Thyroid gland (tissue), 4 donors: ENCODE data around the gene TMEM161A. TPM values are rescaled to one million over a fixed set of nuclear protein-coding genes. Genes with fewer than 3 reads are reported as not detected.

Experiments used
- DNase-seq, 2 donors: peaks; one replicate each; pipeline ENCODE4 v3.0.0-alpha.2; 2019
- H3K27ac ChIP-seq, 3 donors: fragments of 200-600 bp; sonication (generic); 1 replicate in 2 of 3; 2 replicates in 1 of 3; pipeline ENCODE4 v1.5.1; 2016 to 2019; ENCODE audit warnings: mild to moderate bottlenecking in 1 of 3, moderate library complexity in 1 of 3
- H3K27me3 ChIP-seq: fragments of 200-600 bp; sonication (generic); one replicate; pipeline ENCODE4 v1.5.1; 2019
- H3K36me3 ChIP-seq, 2 donors: fragments of 200-600 bp; sonication (generic); one replicate each; pipeline ENCODE4 v1.5.1; 2016 to 2019
- H3K4me1 ChIP-seq, 2 donors: fragments of 200-600 bp; sonication (generic); one replicate each; pipeline ENCODE4 v1.5.1; 2017 to 2019
- H3K4me3 ChIP-seq, 3 donors: fragments of 200-600 bp; sonication (generic); replicated peaks in 1 of 3; 1 replicate in 2 of 3; 2 replicates in 1 of 3; pipeline ENCODE4 v1.5.1; 2016; ENCODE audit warnings: mild to moderate bottlenecking in 1 of 3
- H3K9me3 ChIP-seq: fragments of 200-600 bp; sonication (generic); one replicate; pipeline ENCODE4 v1.5.1; 2017
- POLR2A ChIP-seq, 2 donors: fragments of 450-650 bp; IDR thresholded peaks; one replicate each; pipeline ENCODE4 v1.6.1; 2017; ENCODE audit warnings: antibody characterized with exemption in 2 of 2, mild to moderate bottlenecking in 2 of 2, moderate library complexity in 1 of 2
- WGBS, 2 donors: methylation state at CpG; one replicate each; pipeline ENCODE4 v1.1.5; 2017; 5-methylcytosine and 5-hydroxymethylcytosine counted together
- intact Hi-C: fragments of 100-400 bp; cut with DNase I; formaldehyde crosslinking; loops from one replicate; pipeline ENCODE4 v1.15.1; 2023
- total RNA-seq, 4 donors: library from RNA; depleted of rRNA; stranded (reverse); fragments of >200 nt; gene quantifications; one replicate each; pipeline ENCODE4 v1.2.3, GENCODE V29; 2016
- TF ChIP-seq, protein P1 (sequence below), 6 experiments: fragments of 200-600 bp in 3 of 6; fragments of 450-650 bp in 3 of 6; sonication (generic) in 3 of 6; IDR thresholded peaks; one replicate each; pipeline ENCODE4 v1.5.1; 2016 to 2019; ENCODE audit warnings: antibody characterized with exemption in 6 of 6, mild to moderate bottlenecking in 2 of 6, inconsistent platforms in 1 of 6, moderate library complexity in 1 of 6

TMEM161A gene
- total RNA-seq, 4 donors from 2014 or later: 29.6 to 37.8 (median 33.1) TPM

DNA sequence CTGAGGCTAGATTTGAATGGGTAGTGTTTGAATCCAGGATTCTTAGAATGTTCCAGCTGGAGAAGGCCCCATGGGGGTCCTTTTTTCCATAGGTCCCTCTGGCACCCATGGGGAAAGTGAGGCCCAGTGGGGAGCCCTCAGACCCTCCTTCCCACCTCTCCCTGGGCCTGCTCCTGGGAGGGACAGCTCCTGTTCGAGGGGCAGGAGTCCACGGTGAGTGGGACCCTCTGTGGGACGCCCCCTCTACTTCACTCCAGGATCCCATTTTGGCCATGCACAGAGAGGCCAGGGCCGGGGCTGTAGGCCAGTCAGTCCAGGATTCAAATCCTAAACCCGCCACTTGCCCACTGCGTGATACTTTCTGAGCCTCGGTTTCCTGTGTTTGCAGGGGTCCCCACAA is 24.2 kb upstream of the TMEM161A start:
- DNase-seq: no peak
- 92 to 95% methylated on average over 7 of the region's 7 CpGs for WGBS, 2 donors
- Histone ChIP-seq H3K27ac (no peak overlapping the region), H3K27me3 (no peaks in the 10 kb centered on the region), H3K36me3 (no peaks in the 10 kb centered on the region), H3K9me3 (no peaks in the 10 kb centered on the region), H3K4me3 (no peak overlapping the region), H3K4me1 (no peaks in the 10 kb centered on the region)
- TF ChIP-seq, protein P1, sequence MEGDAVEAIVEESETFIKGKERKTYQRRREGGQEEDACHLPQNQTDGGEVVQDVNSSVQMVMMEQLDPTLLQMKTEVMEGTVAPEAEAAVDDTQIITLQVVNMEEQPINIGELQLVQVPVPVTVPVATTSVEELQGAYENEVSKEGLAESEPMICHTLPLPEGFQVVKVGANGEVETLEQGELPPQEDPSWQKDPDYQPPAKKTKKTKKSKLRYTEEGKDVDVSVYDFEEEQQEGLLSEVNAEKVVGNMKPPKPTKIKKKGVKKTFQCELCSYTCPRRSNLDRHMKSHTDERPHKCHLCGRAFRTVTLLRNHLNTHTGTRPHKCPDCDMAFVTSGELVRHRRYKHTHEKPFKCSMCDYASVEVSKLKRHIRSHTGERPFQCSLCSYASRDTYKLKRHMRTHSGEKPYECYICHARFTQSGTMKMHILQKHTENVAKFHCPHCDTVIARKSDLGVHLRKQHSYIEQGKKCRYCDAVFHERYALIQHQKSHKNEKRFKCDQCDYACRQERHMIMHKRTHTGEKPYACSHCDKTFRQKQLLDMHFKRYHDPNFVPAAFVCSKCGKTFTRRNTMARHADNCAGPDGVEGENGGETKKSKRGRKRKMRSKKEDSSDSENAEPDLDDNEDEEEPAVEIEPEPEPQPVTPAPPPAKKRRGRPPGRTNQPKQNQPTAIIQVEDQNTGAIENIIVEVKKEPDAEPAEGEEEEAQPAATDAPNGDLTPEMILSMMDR (IDR thresholded peaks at IDR 0.05): no peak
- no peak for TF ChIP-seq POLR2A (IDR thresholded peaks at IDR 0.05)
- intact Hi-C loops: no loop called here

DNA sequence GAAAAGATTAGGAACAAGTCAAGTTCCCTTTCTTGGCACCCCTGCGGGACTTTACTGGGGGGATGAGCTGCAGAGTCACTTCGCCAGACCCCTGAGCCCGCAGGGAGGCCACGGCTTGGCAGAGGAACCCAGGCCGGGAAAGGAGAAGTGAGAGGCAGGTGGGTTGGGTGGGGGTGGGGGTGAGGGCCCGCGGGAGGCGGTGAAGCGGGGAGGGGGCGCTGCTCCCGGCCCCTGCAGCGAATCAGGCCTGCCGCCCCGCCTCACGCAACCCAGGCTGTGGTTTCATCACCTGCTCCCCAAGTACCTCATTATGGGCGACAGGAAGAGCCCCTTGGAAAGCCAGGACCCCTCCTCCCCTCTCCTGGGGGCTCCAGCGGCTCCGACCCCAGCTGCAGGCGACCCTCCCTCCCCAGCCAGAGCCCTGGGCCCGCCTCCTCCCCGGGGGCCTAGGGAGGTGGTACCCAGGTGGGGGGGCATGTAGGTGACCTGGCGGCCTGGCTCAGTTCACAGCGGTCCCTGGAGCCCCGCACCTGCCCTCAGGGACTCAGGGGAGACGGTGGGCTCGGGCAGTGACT is 22.3 kb upstream of the TMEM161A start:
- DNase-seq: no peak
- WGBS, 2 donors: 62 to 69% methylated on average over 13 to 15 of the region's 26 CpGs
- no peaks in the 10 kb centered on the region for H3K9me3 ChIP-seq
- no peak overlapping the region for H3K4me3 ChIP-seq
- H3K36me3 ChIP-seq: no peaks in the 10 kb centered on the region
- TF ChIP-seq POLR2A (IDR thresholded peaks at IDR 0.05): no peak
- TF ChIP-seq, protein P1 (IDR thresholded peaks at IDR 0.05): no peak
- no peak overlapping the region for H3K27ac ChIP-seq
- H3K4me1 ChIP-seq: no peaks in the 10 kb centered on the region
- intact Hi-C loops: no loop called here
- H3K27me3 ChIP-seq: no peaks in the 10 kb centered on the region

DNA sequence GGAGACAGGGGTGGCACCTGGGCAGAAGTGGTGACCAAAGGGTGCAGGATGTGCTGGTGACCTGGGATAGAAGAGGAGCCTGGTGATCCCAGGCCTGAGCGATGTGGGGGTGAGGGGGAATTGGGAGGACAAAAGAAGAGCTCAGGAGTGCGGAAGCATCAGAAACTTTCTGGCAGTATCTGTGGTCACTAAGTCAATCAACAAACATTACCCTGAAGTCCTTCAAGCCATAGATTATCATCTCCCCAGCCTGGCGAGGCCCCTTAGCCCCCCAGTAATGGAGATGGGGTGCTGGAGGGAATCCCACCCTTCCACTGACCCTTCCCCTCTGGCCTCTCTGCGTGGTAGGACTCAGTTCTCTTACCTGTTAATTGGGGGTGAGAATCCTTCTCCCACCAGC is 21.3 kb upstream of the TMEM161A start:
- DNase-seq: no peak
- intact Hi-C loops: loop anchor here (10.0 kb wide), 1 partner anchor 175 kb away; no protein-coding TSS in a partner anchor
- H3K36me3 ChIP-seq: no peaks in the 10 kb centered on the region
- 85 to 92% methylated on average over 4 of the region's 4 CpGs for WGBS, 2 donors
- no peak overlapping the region for H3K4me3 ChIP-seq
- H3K9me3 ChIP-seq: no peaks in the 10 kb centered on the region
- H3K4me1 ChIP-seq: no peaks in the 10 kb centered on the region
- TF ChIP-seq, protein P1 (IDR thresholded peaks at IDR 0.05): no peak
- H3K27ac ChIP-seq: no peak overlapping the region
- H3K27me3 ChIP-seq: no peaks in the 10 kb centered on the region

DNA sequence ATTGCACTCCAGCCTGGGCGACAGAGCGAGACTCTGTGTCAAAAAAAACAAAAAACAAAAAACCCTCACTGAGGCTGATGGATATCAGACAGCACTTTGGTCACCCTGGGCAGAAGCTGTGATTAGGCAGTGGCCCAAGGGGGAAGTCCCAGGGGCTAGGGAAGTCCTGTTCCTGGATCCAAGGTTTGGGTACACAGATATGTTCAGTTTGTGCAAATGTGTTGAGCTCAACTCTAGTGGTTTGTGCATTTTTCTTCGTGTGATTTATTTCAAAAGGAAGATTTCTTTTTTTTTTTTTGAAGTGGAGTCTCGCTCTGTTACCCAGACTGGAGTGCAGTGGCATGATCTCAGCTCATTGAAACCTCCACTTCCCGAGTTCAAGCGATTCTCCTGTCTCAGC is 19.5 kb upstream of the TMEM161A start:
- DNase-seq: no peak
- WGBS, 2 donors: 77 to 84% methylated on average over 6 of the region's 6 CpGs
- Histone ChIP-seq H3K4me3 (no peak overlapping the region), H3K4me1 (no peaks in the 10 kb centered on the region), H3K27me3 (no peaks in the 10 kb centered on the region), H3K27ac (no peak overlapping the region), H3K36me3 (no peaks in the 10 kb centered on the region), H3K9me3 (no peaks in the 10 kb centered on the region)
- TF ChIP-seq POLR2A (IDR thresholded peaks at IDR 0.05): no peak
- TF ChIP-seq, protein P1 (IDR thresholded peaks at IDR 0.05): no peak
- intact Hi-C loops: loop anchor here (10.0 kb wide), 1 partner anchor 177 kb away; no protein-coding TSS in a partner anchor

DNA sequence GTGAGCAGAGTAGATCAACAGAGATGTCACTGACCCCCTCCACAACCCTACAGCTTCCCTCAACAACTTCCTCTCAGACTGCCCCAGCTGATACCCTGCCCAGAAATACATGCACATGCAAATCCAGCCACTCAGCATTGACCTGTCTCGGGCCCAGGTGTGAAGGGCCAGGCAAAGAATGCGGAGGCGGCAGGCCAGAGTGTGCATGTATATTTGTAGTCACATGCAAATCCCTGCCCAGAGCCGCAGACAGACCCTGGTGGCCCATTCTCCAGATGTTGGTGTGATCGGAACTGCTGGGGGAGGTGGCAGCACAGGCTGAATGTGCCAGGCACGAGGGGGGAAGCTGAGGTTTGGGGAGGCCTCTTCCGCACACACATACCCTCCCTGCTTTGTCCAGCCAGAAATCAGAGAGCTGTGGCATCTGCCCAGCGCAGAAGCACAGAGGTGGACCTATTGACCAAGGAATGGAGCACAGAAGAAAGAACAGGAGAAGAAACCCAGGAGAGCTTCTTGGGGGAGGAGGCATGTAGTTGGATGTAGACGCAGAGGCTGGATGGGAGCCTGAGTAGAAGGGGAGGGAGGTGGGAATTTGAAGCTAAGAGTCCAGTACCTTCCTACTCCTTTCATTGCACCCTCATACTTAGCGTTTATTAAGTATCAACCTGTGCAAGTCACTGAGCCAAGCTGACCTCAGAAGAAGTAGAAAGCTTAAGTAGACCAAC is 17.4 kb upstream of the TMEM161A start:
- Histone ChIP-seq H3K4me1 (no peaks in the 10 kb centered on the region), H3K27ac (no peak overlapping the region), H3K9me3 (no peaks in the 10 kb centered on the region), H3K4me3 (no peak overlapping the region), H3K36me3 (no peaks in the 10 kb centered on the region), H3K27me3 (no peaks in the 10 kb centered on the region)
- TF ChIP-seq, protein P1 (IDR thresholded peaks at IDR 0.05): no peak
- no peak for TF ChIP-seq POLR2A (IDR thresholded peaks at IDR 0.05)
- WGBS, 2 donors: 94 to 99% methylated on average over 8 to 10 of the region's 10 CpGs
- no peak for DNase-seq
- intact Hi-C loops: loop anchor here (10.0 kb wide), 1 partner anchor 179 kb away; no protein-coding TSS in a partner anchor
